Osteoblast (primary cell): ENCODE results near the gene SLC16A11. TPM values are rescaled to one million over a fixed set of nuclear protein-coding genes. Genes with fewer than 3 reads are reported as not detected.
"Not testable (repeated sequence)": the region's sequence is repeated elsewhere in the genome, so short reads cannot be mapped to it uniquely, and the experiment has no call there.

ENCODE experiments used
- DNase-seq: peaks from one replicate; pipeline ENCODE4 v3.0.0; 2011; ENCODE audit warnings: low spot score, mixed read lengths; ENCODE audit not compliant: insufficient read length; ENCODE audit errors: missing footprints
- H2AFZ ChIP-seq: 2 replicates; pipeline ENCODE4 v1.6.0; 2011; ENCODE audit warnings: mild to moderate bottlenecking, low read length
- H3K27ac ChIP-seq: 2 replicates; pipeline ENCODE4 v1.5.1; 2011; ENCODE audit warnings: mild to moderate bottlenecking, low read depth, low read length, moderate library complexity
- H3K27me3 ChIP-seq: 2 replicates; pipeline ENCODE4 v1.6.0; 2012; ENCODE audit warnings: mild to moderate bottlenecking, control low read depth, inconsistent platforms, low read length, moderate library complexity; ENCODE audit not compliant: insufficient read depth
- H3K36me3 ChIP-seq: 2 replicates; pipeline ENCODE4 v1.5.1; 2011; ENCODE audit warnings: mild to moderate bottlenecking, low read length, control low read depth, moderate library complexity; ENCODE audit not compliant: insufficient read depth
- H3K4me1 ChIP-seq: 2 replicates; pipeline ENCODE4 v1.5.1; 2011; ENCODE audit warnings: mild to moderate bottlenecking, low read length, control low read depth, moderate library complexity; ENCODE audit not compliant: insufficient read depth
- H3K4me2 ChIP-seq: 2 replicates; pipeline ENCODE4 v1.6.0; 2011; ENCODE audit warnings: mild to moderate bottlenecking, low read length; ENCODE audit not compliant: insufficient read depth
- H3K4me3 ChIP-seq: fragments of 200-600 bp; sonication (generic); 3 replicates; pipeline ENCODE4 v1.5.1; 2012; ENCODE audit warnings: mild to moderate bottlenecking, low read length, inconsistent platforms; ENCODE audit not compliant: insufficient read depth
- H3K79me2 ChIP-seq: 2 replicates; pipeline ENCODE4 v1.6.0; 2012; ENCODE audit warnings: mild to moderate bottlenecking, low read length, control low read depth, inconsistent platforms; ENCODE audit not compliant: insufficient read depth
- H3K9me3 ChIP-seq: 2 replicates; pipeline ENCODE4 v1.5.1; 2011; ENCODE audit warnings: low read depth, low read length, control low read depth
- H4K20me1 ChIP-seq: 2 replicates; pipeline ENCODE4 v1.6.0; 2012; ENCODE audit warnings: mild to moderate bottlenecking, low read length, control low read depth; ENCODE audit not compliant: insufficient read depth
- CTCF ChIP-seq: IDR thresholded peaks from 2 replicates; pipeline ENCODE4 v1.5.1; 2011; ENCODE audit warnings: mild to moderate bottlenecking, low read depth, low read length, moderate library complexity; ENCODE audit errors: extremely low read depth
- small RNA-seq: library from RNA; depleted of rRNA; stranded (forward); fragments of <200 nt; gene quantifications from one replicate; pipeline ENCODE3, GENCODE V24; 2012
- total RNA-seq: library from RNA; depleted of rRNA; stranded (reverse); fragments of >200 nt; gene quantifications from 2 replicates; pipeline ENCODE4 v1.2.3, GENCODE V29; 2012

Gene SLC16A11
- total RNA-seq, 1 donor, result 0.36 TPM

DNA sequence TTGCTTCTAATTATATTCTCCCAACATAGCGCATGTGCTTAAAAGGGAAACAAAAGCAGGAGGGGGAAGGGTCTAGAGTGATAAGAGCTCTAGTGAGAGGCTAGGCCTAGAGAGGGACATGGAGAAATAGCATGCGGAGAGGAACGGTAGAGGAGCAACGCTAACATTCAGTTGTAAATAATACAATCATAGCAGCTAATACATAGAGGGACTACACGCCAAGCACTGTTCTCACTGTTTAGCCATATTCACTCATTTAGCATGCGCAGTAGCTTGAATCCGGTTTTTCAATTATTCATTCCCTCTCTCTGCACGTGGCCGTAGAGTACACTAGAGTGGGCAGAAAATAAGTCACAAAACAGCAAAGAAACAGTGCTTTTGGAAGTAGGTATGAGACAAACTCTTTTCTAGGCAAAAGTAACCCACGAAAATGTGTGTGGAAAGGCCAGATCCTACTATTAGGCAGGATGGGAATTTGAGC lies 49.7 kb downstream of the SLC16A11 start:
- no peak overlapping the region for H3K4me2 ChIP-seq
- H3K27me3 ChIP-seq, result no peaks in the 10 kb centered on the region
- H3K79me2 ChIP-seq, result no peaks in the 10 kb centered on the region
- no peak for TF ChIP-seq CTCF
- H2AFZ ChIP-seq, result no peak overlapping the region
- H3K9me3 ChIP-seq, result no peaks in the 10 kb centered on the region
- H4K20me1 ChIP-seq, result peaks cover 3% of the 10 kb centered on the region
- no peak for DNase-seq
- H3K36me3 ChIP-seq, result peaks cover 4% of the 10 kb centered on the region
- H3K4me1 ChIP-seq, result no peaks in the 10 kb centered on the region
- no peak overlapping the region for H3K27ac ChIP-seq
- H3K4me3 ChIP-seq, result no peak overlapping the region

- H3K4me3 ChIP-seq, H4K20me1 ChIP-seq, H2AFZ ChIP-seq, H3K9me3 ChIP-seq, H3K27ac ChIP-seq, H3K79me2 ChIP-seq, DNase-seq, H3K4me2 ChIP-seq, H3K27me3 ChIP-seq, H3K4me1 ChIP-seq, H3K36me3 ChIP-seq: not testable (repeated sequence)
Measured at GRCh38 chr17:6993613-6994056, 50.3 kb downstream of the SLC16A11 start.

Small RNA genes lying within 50 kb of the gene (small RNA-seq; reads per million reads assigned to genes)
- gene AC120057.1, result not detected

Other genes with a start within 250 kb of the SLC16A11 start
- gene TEKT1, start 212.4 kb downstream of the SLC16A11 start, total RNA-seq, result not detected in 2 replicates
- not detected in 2 replicates for gene ALOX12, start 48.0 kb downstream of the SLC16A11 start, total RNA-seq
- gene RNASEK, start 31.5 kb downstream of the SLC16A11 start, total RNA-seq, result 37.3 and 38.9 TPM in 2 replicates
- gene BCL6B, start 21.0 kb downstream of the SLC16A11 start, total RNA-seq, result not detected in 2 replicates
- 1.2 and 1.4 TPM in 2 replicates for gene SLC16A13, start 8.1 kb downstream of the SLC16A11 start, total RNA-seq
- not detected in 2 replicates for gene CLEC10A, start 36.2 kb upstream of the SLC16A11 start, total RNA-seq
- gene ASGR2, start 70.7 kb upstream of the SLC16A11 start, total RNA-seq, result under 0.01 TPM in 1 of 2 replicates, not detected in the other
- gene ASGR1, start 135.3 kb upstream of the SLC16A11 start, total RNA-seq, result 0.88 and 1.1 TPM in 2 replicates
- gene DLG4, start 175.7 kb upstream of the SLC16A11 start, total RNA-seq, result 10.1 and 11.8 TPM in 2 replicates
- 162 and 163 TPM in 2 replicates for gene ACADVL, start 175.8 kb upstream of the SLC16A11 start, total RNA-seq
- gene DVL2, start 190.4 kb upstream of the SLC16A11 start, total RNA-seq, result 106 and 123 TPM in 2 replicates
- gene PHF23, start 195.4 kb upstream of the SLC16A11 start, total RNA-seq, result 53.2 and 55.4 TPM in 2 replicates
- 396 and 422 TPM in 2 replicates for gene GABARAP, start 198.4 kb upstream of the SLC16A11 start, total RNA-seq
- 29.8 and 31.8 TPM in 2 replicates for gene CTDNEP1, start 207.6 kb upstream of the SLC16A11 start, total RNA-seq
- 21.7 and 26.2 TPM in 2 replicates for gene ELP5, start 208.1 kb upstream of the SLC16A11 start, total RNA-seq
- gene CLDN7, start 218.4 kb upstream of the SLC16A11 start, total RNA-seq, result 0.36 and 1.8 TPM in 2 replicates
- under 0.01 and 0.29 TPM in 2 replicates for gene SLC2A4, start 237.6 kb upstream of the SLC16A11 start, total RNA-seq